ENCODE results near the gene PWWP2A.

PWWP2A gene

GRCh38 chr5:160096178-160096577 lies 23.1 kb downstream of the PWWP2A start:
- Mint-ChIP-seq H3K4me3 (no peak overlapping the region), H3K36me3 (ENCODE audit: low read depth) (peaks cover 36% of the 10 kb centered on the region), H3K9me3 (no peaks in the 10 kb centered on the region), H3K27ac (no peak overlapping the region), H3K27me3 (ENCODE audit: low read depth) (no peaks in the 10 kb centered on the region), H3K4me1 (ENCODE audit: low read depth) (peaks cover 24% of the 10 kb centered on the region)

DNA sequence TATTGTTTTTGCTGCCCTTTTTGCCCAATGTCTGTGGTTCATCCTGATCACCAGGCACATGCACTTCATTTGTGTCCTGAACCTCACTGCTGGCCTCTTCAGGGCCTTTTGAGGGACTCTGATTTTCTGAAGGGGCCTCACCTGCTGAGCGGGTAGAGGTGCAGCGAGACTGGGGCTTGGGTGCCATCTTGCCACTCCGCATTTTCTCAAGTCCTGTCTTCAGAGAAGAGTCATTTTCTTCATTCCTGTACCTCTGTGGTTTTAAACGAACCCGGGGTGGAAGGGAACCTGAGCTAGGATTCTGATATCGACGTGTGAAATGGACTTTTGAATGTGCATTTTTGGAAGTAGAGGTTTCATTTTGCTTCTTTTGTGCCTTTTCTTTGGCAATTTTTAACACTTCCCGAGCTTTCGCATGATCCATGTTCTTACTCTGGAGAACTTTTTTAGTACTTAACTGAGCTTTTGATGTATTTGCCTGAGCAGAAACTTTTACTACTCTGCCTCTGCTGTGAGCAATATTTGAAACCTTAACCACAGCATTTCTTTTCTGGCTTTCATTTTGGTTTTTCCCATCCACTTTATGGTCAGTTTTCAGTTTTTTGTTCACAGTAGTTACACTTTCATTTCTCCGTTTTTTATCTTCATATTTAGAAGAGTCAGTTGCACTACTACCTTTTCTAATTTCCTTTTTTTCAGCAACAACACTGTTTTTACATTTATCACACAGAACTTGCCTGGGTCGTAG lies 26.1 kb downstream of the PWWP2A start:
- H3K9me3 Mint-ChIP-seq: no peaks in the 10 kb centered on the region
- H3K27ac Mint-ChIP-seq: peak overlapping the region; percentile 47
- H3K36me3 Mint-ChIP-seq (ENCODE audit: low read depth): peaks cover 28% of the 10 kb centered on the region
- peak overlapping the region; percentile 18 for H3K4me3 Mint-ChIP-seq
- H3K4me1 Mint-ChIP-seq (ENCODE audit: low read depth): peaks cover 24% of the 10 kb centered on the region
- H3K27me3 Mint-ChIP-seq (ENCODE audit: low read depth): no peaks in the 10 kb centered on the region

DNA sequence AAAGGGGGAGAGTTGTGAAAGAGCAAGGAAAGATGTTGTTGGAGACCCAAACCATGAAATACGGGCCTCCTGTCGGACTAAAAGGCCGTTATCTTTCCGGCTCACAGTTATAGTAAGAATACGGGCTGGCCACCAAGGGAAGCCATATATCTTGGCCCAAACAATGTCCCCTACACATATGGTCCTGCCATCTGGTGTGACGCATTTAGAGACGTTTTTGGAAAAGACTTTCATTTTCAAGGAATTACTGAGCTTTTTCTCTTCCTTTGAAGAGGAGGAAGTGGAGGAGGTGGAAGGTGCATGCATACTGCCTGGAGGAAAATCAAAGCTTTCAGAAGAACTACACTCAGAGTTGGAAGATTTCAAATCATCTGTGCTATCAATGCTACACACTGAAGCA lies 26.7 kb downstream of the PWWP2A start:
- no peak overlapping the region for H3K27ac Mint-ChIP-seq
- peaks cover 24% of the 10 kb centered on the region for H3K4me1 Mint-ChIP-seq (ENCODE audit: low read depth)
- no peaks in the 10 kb centered on the region for H3K27me3 Mint-ChIP-seq (ENCODE audit: low read depth)
- H3K4me3 Mint-ChIP-seq: no peak overlapping the region
- H3K36me3 Mint-ChIP-seq (ENCODE audit: low read depth): peaks cover 26% of the 10 kb centered on the region
- no peaks in the 10 kb centered on the region for H3K9me3 Mint-ChIP-seq

GRCh38 chr5:160090059-160090458 lies 29.2 kb downstream of the PWWP2A start:
- Mint-ChIP-seq H3K27me3 (ENCODE audit: low read depth) (no peaks in the 10 kb centered on the region), H3K4me1 (ENCODE audit: low read depth) (peaks cover 22% of the 10 kb centered on the region), H3K27ac (no peak overlapping the region), H3K4me3 (no peak overlapping the region), H3K36me3 (ENCODE audit: low read depth) (peaks cover 26% of the 10 kb centered on the region), H3K9me3 (no peaks in the 10 kb centered on the region)

- peaks cover 21% of the 10 kb centered on the region for H3K4me1 Mint-ChIP-seq (ENCODE audit: low read depth)
- H3K27ac Mint-ChIP-seq: no peak overlapping the region
- no peaks in the 10 kb centered on the region for H3K27me3 Mint-ChIP-seq (ENCODE audit: low read depth)
These were observed 29.7 kb downstream of the PWWP2A start for GRCh38 chr5:160089531-160089930.

GRCh38 chr5:160088805-160089204 lies 30.4 kb downstream of the PWWP2A start:
- Mint-ChIP-seq H3K27me3 (ENCODE audit: low read depth) (no peaks in the 10 kb centered on the region), H3K9me3 (no peaks in the 10 kb centered on the region)

More at GRCh38 chr5:160089531-160089930, 29.7 kb downstream of the PWWP2A start:
- Mint-ChIP-seq H3K4me3 (no peak overlapping the region), H3K9me3 (no peaks in the 10 kb centered on the region), H3K36me3 (ENCODE audit: low read depth) (peaks cover 26% of the 10 kb centered on the region)

DNA sequence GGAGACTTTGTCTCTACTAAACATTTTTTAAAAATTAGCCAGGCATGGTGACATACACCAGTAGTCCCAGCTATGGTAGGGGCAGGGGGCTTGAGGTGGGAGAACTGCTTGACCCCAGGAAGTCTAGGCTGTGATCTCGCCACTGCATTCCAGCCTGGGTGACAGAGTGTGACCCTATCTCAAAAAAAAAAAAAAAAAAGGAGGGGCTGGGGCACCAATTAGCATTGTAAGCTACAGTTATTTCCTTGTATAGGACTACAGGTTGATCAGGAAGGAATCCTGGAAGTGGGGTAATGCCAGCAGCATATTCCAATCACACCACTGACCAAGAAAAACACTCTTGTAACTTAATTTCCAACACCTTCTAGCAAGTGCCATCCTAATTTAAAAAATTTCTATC lies 32.1 kb downstream of the PWWP2A start:
- Mint-ChIP-seq H3K27ac (no peak overlapping the region), H3K4me3 (no peak overlapping the region), H3K4me1 (ENCODE audit: low read depth) (peaks cover under 1% of the 10 kb centered on the region), H3K9me3 (no peaks in the 10 kb centered on the region), H3K36me3 (ENCODE audit: low read depth) (peaks cover 6% of the 10 kb centered on the region), H3K27me3 (ENCODE audit: low read depth) (no peaks in the 10 kb centered on the region)

More at GRCh38 chr5:160088805-160089204, 30.4 kb downstream of the PWWP2A start:
- H3K27ac Mint-ChIP-seq: no peak overlapping the region
- peaks cover 14% of the 10 kb centered on the region for H3K4me1 Mint-ChIP-seq (ENCODE audit: low read depth)
- peaks cover 20% of the 10 kb centered on the region for H3K36me3 Mint-ChIP-seq (ENCODE audit: low read depth)
- no peak overlapping the region for H3K4me3 Mint-ChIP-seq

DNA sequence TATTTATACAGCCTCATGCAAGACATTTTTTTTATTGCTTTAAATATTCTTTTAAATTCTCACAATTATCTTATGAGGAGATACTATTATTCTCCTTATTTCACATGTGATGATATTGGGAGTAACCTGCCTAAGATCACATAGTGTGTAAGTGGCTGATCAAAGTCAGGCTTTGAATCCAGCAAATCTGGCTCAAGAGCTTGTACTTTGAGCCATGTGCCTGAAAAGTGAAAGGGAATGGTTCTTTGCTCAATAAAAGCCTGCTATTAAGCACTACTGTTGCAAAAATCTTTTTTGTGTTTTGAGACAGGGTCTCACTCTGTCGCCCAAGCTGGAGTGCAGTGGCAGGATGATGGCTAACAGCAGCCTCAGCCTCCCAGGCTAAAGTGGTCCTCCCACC lies 35.1 kb downstream of the PWWP2A start:
- no peaks in the 10 kb centered on the region for H3K4me1 Mint-ChIP-seq (ENCODE audit: low read depth)
- no peaks in the 10 kb centered on the region for H3K9me3 Mint-ChIP-seq
- no peak overlapping the region for H3K27ac Mint-ChIP-seq
- peaks cover 1% of the 10 kb centered on the region for H3K36me3 Mint-ChIP-seq (ENCODE audit: low read depth)
- H3K4me3 Mint-ChIP-seq: no peak overlapping the region
- H3K27me3 Mint-ChIP-seq (ENCODE audit: low read depth): no peaks in the 10 kb centered on the region

- H3K4me3 Mint-ChIP-seq: no peak overlapping the region
- H3K36me3 Mint-ChIP-seq (ENCODE audit: low read depth): peaks cover 4% of the 10 kb centered on the region
- no peaks in the 10 kb centered on the region for H3K27me3 Mint-ChIP-seq (ENCODE audit: low read depth)
- no peaks in the 10 kb centered on the region for H3K9me3 Mint-ChIP-seq
- H3K4me1 Mint-ChIP-seq (ENCODE audit: low read depth): no peaks in the 10 kb centered on the region
- no peak overlapping the region for H3K27ac Mint-ChIP-seq
These were observed 35.7 kb downstream of the PWWP2A start for GRCh38 chr5:160083501-160083900.

- Mint-ChIP-seq H3K27ac (no peak overlapping the region), H3K36me3 (ENCODE audit: low read depth) (peaks cover 5% of the 10 kb centered on the region), H3K27me3 (ENCODE audit: low read depth) (no peaks in the 10 kb centered on the region)
These were observed 36.4 kb downstream of the PWWP2A start for GRCh38 chr5:160082614-160083500.

GRCh38 chr5:160081495-160081894 lies 37.8 kb downstream of the PWWP2A start:
- no peaks in the 10 kb centered on the region for H3K9me3 Mint-ChIP-seq

More at GRCh38 chr5:160082614-160083500, 36.4 kb downstream of the PWWP2A start:
- Mint-ChIP-seq H3K4me3 (no peak overlapping the region), H3K9me3 (no peaks in the 10 kb centered on the region), H3K4me1 (ENCODE audit: low read depth) (no peaks in the 10 kb centered on the region)

DNA sequence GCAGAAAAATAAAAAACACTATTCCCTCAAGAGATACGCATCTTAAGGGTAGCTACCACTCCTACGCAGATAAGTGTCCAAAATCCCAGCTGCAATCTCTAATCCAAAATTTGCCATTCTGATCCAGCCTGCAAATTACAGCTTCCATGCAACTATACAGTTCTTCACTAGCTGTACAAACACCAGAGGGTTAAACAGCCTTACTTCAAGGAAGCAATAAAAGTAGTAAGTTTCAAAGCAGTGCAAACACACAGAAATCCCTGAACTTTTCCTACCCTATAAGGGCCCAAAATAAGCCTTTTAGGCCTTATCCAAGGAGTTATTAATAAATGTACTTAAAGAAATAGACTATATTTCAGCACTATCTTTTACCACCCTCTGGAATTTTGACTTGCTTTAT lies 39.5 kb downstream of the PWWP2A start:
- no peak overlapping the region for H3K4me3 Mint-ChIP-seq
- no peak overlapping the region for H3K27ac Mint-ChIP-seq
- H3K4me1 Mint-ChIP-seq (ENCODE audit: low read depth): no peaks in the 10 kb centered on the region
- H3K36me3 Mint-ChIP-seq (ENCODE audit: low read depth): peaks cover 5% of the 10 kb centered on the region
- H3K9me3 Mint-ChIP-seq: no peaks in the 10 kb centered on the region
- H3K27me3 Mint-ChIP-seq (ENCODE audit: low read depth): no peaks in the 10 kb centered on the region

More at GRCh38 chr5:160081495-160081894, 37.8 kb downstream of the PWWP2A start:
- Mint-ChIP-seq H3K4me3 (no peak overlapping the region), H3K27me3 (ENCODE audit: low read depth) (no peaks in the 10 kb centered on the region), H3K4me1 (ENCODE audit: low read depth) (no peaks in the 10 kb centered on the region), H3K27ac (no peak overlapping the region), H3K36me3 (ENCODE audit: low read depth) (peaks cover 5% of the 10 kb centered on the region)

DNA sequence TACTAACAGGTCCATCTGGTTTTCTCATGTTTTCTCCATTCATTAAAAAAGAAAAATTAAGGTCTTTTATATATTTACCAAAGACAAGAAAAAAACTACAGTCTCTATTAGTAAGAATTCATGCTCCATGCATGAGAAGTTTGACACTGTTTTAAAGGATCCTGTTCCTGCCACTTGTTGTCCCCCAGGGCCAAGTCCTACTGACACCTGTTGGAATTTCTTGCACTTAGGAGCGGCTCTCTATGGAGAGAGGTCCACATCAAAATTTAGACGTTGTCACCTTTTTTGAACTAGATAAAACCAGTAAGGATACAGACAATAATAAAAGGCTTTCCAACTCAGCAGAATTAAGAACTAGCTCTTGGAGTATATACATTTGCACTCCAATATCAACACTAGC lies 42.3 kb downstream of the PWWP2A start:
- no peaks in the 10 kb centered on the region for H3K27me3 Mint-ChIP-seq (ENCODE audit: low read depth)

GRCh38 chr5:160075073-160075472 lies 44.2 kb downstream of the PWWP2A start:
- H3K9me3 Mint-ChIP-seq: no peaks in the 10 kb centered on the region
- peaks cover 5% of the 10 kb centered on the region for H3K36me3 Mint-ChIP-seq (ENCODE audit: low read depth)
- H3K27ac Mint-ChIP-seq: no peak overlapping the region
- no peaks in the 10 kb centered on the region for H3K27me3 Mint-ChIP-seq (ENCODE audit: low read depth)
- no peaks in the 10 kb centered on the region for H3K4me1 Mint-ChIP-seq (ENCODE audit: low read depth)
- no peak overlapping the region for H3K4me3 Mint-ChIP-seq

More for the DNA sequence above, 42.3 kb downstream of the PWWP2A start:
- no peaks in the 10 kb centered on the region for H3K9me3 Mint-ChIP-seq
- no peak overlapping the region for H3K4me3 Mint-ChIP-seq
- no peak overlapping the region for H3K27ac Mint-ChIP-seq
- peaks cover 5% of the 10 kb centered on the region for H3K36me3 Mint-ChIP-seq (ENCODE audit: low read depth)
- no peaks in the 10 kb centered on the region for H3K4me1 Mint-ChIP-seq (ENCODE audit: low read depth)

GRCh38 chr5:160071916-160072315 lies 47.3 kb downstream of the PWWP2A start:
- no peaks in the 10 kb centered on the region for H3K9me3 Mint-ChIP-seq
- H3K4me3 Mint-ChIP-seq: no peak overlapping the region
- H3K27me3 Mint-ChIP-seq (ENCODE audit: low read depth): no peaks in the 10 kb centered on the region
- H3K27ac Mint-ChIP-seq: no peak overlapping the region
- peaks cover 5% of the 10 kb centered on the region for H3K36me3 Mint-ChIP-seq (ENCODE audit: low read depth)
- H3K4me1 Mint-ChIP-seq (ENCODE audit: low read depth): no peaks in the 10 kb centered on the region
